ENCODE data around the gene NSG1.

Gene NSG1

GRCh38 chr4:4396628-4397440, 9.9 kb downstream of the NSG1 start:
- DNase-seq, result no peak

- DNase-seq, result no peak
Measured at GRCh38 chr4:4397441-4397819, 10.5 kb downstream of the NSG1 start.

- no peak for DNase-seq
Measured at GRCh38 chr4:4398430-4398829, 11.5 kb downstream of the NSG1 start.

- no peak for DNase-seq
Measured at GRCh38 chr4:4401036-4401435, 14.1 kb downstream of the NSG1 start.

DNA sequence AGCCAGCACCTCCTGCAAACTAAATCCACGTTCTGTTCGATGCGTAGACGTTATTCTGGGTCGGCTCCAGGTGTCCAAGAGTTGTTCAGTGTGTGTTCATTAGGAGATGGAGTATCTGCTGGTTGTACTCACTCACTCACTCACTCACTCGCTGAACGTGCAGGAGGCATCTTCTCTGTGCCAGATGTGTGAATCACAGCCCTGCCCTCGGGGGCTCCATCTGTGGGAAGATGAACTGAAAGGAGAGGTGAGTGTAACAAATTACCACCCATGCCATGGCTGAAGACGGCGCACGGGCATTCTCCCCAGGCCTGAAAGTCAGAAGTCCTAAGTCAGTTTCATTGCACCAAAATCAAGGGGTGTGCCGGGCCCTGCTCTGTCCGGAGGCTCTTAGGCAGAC, 16.1 kb downstream of the NSG1 start:
- no peak for DNase-seq

DNA sequence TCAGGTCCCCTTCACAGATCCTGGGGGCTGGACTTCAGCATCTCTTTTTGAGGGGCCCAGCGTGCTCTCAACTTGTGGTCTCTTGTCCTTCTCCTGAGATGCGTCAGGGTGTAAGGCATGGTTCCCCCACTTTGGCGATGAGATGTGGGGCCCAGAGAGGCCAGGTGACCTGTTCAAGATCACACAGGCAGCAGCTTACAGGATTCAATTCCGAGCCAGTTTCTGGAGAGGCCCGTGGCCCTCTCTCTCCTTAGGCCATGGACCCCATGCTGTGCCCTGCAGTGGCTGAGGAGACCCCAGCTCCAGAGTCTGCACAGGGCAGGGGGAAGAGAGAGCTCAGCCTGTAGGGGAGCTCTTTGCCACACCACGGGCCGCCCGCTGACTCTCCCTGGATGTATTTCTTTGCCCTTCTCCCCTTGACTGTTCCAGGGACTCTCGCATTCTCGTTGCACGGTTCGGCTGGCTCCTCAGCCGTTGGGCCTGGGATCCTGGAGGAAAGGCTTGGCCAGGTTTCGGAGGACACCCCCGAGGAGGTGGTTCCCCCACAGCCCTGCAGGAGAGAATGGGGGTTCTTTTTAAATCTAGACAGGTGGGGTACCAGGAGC, 18.6 kb downstream of the NSG1 start:
- DNase-seq, result no peak

DNA sequence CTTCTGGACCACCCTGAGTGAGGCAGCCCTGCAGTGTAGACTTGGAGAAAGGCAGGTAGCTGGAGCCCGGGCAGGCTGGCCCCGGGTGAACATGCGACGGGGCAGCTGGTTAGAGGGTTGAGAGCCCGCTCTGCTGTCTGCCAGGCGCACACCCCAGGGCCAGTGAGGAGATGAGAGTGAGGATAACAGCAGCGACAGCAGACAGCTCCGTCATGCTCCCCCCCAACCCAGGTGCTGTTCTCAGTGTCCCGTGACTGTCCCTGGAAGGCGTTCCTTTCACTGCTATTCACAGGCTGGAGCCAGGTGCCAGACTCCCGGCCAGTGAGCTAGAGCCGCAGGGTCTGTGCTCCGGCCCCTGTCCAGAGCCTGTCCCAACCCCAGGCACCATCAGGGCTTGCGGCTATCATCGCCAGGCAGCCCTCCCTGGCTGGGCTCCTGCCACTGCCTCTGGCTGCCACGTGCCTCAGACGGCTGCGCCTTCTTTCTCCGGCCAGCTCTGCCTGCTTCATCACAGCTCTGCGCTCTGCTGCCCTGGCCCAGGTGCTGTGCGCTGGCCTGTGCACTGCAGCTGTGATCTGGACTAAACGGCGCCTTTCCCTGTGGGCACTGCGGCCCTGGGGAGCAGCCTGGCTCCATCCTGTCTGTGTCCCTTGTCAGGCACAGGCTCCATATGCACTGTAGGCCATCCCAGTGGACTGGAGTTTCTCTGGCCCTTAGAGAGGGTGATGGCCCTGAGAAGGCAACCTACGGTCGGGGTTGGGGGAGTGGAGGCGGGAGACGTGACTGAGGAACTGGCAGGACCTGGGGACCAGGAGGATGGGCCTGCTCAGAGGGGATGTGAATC, 19.8 kb downstream of the NSG1 start:
- no peak for DNase-seq

- DNase-seq, result no peak
Measured at GRCh38 chr4:4407299-4408131, 20.6 kb downstream of the NSG1 start.

GRCh38 chr4:4408132-4408523, 21.2 kb downstream of the NSG1 start:
- DNase-seq, result no peak

DNA sequence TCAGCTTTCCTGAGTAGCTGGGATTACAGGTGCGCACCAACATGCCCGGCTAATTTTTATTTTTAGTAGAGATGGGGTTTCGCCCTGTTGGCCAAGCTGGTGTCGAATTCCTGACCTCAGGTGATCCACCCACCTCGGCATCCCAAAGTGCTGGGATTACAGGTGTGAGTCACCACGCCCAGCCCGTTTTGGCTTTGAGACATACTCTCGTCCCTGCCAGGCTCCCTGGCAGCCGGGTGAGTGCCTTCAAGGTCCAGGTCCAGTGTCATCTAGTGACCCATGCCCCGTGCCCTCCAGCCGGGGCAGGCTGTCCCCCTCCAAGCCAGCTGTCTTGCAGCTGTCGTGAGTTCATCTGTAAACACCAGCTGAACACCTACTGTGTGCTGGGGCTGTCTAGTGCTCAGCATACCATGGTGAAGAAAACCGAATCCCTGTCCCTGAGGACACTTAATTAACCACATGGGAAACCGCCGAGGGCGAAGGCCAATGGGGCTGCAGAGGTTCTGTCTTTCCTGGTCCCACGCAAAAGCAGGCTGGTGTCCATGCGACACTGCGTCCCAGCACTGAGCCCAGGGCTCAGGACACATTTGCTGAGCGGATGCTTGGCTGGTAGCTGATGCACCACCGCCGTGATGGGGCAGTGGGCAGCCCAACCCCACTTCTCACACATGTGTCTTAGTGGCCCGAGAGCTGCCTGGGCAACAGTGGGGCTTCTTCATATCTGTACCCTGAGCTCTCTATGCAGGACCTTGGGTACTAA, 21.9 kb downstream of the NSG1 start:
- DNase-seq, result no peak

GRCh38 chr4:4409416-4410115, 22.7 kb downstream of the NSG1 start:
- DNase-seq, result no peak

DNA sequence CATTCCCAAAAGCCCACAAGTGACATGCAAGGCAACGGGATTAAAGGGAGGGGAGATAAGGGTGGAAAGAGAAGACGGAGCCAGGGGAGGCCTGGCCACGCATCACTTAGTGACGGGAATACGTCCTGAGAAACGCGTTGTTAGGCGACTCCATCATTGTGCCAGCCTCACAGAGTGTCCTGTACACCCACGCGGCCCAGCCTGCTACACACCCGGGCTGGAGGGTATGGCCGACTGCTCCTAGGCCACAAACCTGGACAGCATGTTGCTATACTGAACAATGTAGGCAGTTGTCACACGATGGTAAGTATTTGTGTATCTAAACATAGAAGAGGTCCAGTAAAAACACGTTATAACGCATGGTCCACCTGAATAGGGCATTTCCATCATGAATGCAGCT, 23.4 kb downstream of the NSG1 start:
- DNase-seq, result no peak

DNA sequence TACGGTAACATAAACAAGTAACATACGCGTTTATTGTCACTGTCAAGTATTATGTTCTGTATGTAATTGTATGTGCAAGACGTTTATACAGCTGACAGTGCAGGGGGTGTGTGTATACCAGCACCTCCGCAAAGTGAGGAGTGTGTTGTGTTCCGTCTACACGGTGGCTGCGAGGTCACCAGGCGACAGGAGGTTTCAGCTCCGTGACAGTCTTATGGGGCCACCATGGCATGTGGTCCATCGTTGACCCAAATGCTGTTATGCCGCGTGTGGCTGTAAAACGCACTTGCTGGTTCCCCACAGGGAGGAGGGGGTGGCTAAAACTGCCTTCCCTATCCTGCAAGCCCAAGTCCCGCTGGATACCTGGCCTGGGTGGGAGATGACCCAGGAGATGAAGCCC, 25.0 kb downstream of the NSG1 start:
- no peak for DNase-seq

DNA sequence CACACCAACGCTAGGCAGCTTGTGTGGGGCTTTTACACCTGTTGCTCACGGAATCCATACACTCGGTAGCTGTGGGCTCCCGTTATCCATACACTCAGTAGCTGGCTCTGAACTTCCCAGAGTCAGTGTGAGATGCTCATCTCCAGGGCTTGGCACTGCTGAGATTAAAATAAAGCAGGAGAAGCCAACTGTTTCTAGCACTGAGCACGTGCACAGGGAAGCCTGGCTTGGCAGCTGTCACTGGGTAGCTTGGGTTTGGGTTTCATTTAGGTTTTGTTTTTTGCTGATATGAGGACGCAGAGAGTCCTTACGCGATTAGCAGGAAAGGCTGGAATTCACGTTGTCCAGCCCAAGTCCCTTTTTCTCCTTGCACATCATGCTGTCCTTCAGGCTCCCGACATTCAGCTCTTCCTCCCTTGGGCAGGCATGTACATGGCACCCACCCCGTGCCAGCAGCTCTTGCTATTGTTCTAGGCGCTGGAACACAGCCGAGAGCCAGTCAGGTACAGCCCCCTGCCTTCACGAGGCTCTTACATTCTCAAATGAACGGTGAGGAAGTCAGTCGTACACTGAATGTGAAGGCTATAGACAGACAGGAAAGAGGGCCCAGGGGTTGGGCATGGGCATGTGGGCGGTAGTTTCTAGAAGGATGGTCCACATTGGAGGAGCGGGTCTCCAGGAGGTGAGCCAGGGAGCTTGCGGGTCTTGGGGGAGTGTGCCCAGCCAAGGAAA, 25.9 kb downstream of the NSG1 start:
- DNase-seq, result no peak

- DNase-seq, result no peak
Measured at GRCh38 chr4:4413373-4413725, 26.4 kb downstream of the NSG1 start.

DNA sequence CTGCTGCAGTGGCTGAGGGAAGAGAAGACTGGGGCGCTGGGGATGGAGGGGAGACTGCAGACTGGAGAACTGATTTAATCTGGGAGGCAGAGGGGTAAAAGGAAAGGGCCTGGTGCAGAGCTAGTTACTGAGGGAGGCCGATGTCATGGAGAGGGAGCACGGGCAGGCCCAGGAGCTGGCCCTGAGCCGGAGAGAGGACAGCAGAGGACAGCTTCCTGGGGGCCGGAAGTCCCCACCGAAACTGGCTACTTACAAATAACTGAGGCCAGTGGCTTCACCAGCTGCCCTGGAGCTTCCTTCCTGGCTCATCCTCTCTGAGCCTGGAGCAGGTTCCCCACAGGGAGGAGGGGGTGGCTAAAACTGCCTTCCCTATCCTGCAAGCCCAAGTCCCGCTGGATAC, 26.9 kb downstream of the NSG1 start:
- no peak for DNase-seq

GRCh38 chr4:4415107-4415805, 28.4 kb downstream of the NSG1 start:
- DNase-seq, result no peak

DNA sequence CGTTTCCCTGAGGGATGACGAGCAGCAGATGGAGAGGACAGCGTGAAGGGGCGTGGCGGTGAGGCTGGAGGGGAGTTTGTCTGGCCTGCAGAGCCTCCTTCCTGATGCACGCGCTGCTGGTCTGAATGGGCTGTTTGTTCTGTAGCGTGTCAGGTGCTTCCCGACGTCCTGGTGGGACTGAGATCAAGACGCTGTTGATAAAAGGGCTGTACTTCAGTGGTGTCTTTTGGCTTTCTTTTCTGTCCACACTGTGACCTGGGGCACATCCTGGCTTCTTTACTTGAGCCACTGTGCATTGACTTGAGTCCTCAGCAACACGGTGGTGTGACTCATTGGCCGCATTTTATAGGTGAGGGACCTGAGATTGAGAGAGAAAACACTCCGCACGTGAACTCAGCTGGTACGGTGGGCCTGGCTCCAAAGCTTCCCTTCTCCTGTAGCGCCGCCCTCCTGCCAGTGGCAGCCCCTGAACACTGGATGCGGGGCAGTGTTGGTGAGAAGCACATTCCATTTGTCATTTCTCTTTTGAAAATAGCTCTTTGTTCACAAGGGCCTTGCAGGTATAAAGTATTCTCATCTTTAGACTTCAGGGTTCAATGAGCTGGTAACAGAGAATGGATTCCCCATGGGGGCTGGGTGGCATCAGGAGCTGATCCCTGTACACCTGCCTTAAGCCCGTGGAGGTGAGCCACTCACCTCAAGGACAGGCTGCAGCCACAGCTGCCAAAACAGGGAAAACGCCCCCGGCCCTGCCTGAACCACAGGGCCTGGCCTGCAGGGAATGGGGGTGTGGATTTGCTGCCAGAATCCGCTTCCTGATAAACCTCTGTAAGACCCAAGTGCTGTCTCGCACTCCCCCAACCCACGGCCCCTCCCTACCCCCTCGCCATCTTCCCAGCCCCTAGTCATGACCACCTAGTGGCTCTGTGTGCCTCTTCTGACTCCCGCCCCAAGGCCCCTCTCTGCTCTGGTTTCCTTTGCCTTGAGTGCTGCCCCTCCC, 29.2 kb downstream of the NSG1 start:
- DNase-seq, result no peak

- DNase-seq, result no peak
Measured at GRCh38 chr4:4416981-4417380, 30.1 kb downstream of the NSG1 start.

Measured in CD4-positive, alpha-beta T cell treated with Interferon alpha-2 for 1 hour (primary cell).